HS-27A (cell line): ENCODE data around the gene THOC2.
"Not testable (repeated sequence)": the region's sequence is repeated elsewhere in the genome, so short reads cannot be mapped to it uniquely, and the experiment has no call there.

Source experiments
- DNase-seq: peaks from one replicate; pipeline ENCODE4 v3.0.0-alpha.2; 2012; ENCODE audit warnings: low read depth, missing footprints

THOC2 gene, protein sequence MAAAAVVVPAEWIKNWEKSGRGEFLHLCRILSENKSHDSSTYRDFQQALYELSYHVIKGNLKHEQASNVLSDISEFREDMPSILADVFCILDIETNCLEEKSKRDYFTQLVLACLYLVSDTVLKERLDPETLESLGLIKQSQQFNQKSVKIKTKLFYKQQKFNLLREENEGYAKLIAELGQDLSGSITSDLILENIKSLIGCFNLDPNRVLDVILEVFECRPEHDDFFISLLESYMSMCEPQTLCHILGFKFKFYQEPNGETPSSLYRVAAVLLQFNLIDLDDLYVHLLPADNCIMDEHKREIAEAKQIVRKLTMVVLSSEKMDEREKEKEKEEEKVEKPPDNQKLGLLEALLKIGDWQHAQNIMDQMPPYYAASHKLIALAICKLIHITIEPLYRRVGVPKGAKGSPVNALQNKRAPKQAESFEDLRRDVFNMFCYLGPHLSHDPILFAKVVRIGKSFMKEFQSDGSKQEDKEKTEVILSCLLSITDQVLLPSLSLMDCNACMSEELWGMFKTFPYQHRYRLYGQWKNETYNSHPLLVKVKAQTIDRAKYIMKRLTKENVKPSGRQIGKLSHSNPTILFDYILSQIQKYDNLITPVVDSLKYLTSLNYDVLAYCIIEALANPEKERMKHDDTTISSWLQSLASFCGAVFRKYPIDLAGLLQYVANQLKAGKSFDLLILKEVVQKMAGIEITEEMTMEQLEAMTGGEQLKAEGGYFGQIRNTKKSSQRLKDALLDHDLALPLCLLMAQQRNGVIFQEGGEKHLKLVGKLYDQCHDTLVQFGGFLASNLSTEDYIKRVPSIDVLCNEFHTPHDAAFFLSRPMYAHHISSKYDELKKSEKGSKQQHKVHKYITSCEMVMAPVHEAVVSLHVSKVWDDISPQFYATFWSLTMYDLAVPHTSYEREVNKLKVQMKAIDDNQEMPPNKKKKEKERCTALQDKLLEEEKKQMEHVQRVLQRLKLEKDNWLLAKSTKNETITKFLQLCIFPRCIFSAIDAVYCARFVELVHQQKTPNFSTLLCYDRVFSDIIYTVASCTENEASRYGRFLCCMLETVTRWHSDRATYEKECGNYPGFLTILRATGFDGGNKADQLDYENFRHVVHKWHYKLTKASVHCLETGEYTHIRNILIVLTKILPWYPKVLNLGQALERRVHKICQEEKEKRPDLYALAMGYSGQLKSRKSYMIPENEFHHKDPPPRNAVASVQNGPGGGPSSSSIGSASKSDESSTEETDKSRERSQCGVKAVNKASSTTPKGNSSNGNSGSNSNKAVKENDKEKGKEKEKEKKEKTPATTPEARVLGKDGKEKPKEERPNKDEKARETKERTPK (N-terminal part only)

GRCh38 chrX:123732670-123733363 is at the start of gene THOC2:
TSS of gene THOC2 (minus strand) at chrX:123733052. CDS start at chrX:123733022, 30 bp downstream.
- DNase-seq = peak; percentile 50

- DNase-seq = not testable (repeated sequence)
Observed at GRCh38 chrX:123781786-123782185, 48.9 kb upstream of the THOC2 start.

- no peak for DNase-seq
Observed at GRCh38 chrX:123779908-123780396, 47.1 kb upstream of the THOC2 start.

GRCh38 chrX:123773258-123773988 is 40.6 kb upstream of the THOC2 start:
- no peak for DNase-seq

DNA sequence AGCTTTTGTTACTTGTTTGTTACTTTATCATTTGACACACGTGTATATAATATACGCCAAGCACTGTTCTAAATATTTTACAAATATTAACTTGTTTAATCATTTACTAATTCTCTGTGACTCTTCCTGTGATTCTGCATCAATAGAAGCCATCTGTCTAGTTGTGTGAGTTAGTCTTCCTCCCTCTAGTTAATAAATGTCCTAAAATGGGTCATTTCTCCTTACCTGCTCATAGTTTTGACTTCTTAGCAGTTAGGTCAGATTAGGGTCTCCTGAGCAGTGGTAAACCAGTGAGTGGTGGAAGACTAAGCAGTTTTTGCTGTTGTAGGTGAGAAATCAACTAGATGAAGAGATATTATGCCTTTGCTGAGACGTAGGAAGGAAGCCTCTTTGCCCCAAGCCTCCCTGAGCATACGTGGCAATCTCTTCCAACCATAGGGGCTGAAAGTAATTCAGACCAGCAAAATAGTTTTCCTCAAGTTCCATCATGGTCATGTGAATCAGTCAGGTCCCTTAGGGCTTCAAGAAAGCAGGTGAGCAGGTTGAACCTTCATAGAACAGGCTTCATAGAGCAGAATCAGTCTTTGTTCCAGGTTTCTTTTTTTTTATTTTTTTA is 38.7 kb upstream of the THOC2 start:
- DNase-seq = no peak

- DNase-seq = peak; percentile 52
Observed at GRCh38 chrX:123764967-123765871, 32.4 kb upstream of the THOC2 start.

DNA sequence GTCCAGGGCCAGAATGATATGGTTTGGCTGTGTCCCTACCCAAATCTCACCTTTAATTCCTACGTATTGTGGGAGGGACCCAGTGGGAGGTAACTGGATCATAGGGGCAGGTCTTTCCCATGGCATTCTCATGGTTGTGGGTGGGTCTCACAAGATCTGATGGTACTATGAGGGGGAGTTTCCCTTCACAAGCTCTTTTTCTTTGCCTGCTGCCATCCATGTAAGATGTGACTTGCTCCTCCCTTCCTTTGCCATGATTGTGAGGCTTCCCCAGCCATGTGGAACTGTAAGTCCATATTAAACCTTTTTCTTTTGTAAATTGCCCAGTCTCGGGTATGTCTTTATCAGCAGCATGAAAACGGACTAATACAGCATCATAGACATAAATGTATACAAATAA is 27.0 kb upstream of the THOC2 start:
- DNase-seq = not testable (repeated sequence)

GRCh38 chrX:123757794-123758193 is 24.9 kb upstream of the THOC2 start:
- DNase-seq = not testable (repeated sequence)

DNA sequence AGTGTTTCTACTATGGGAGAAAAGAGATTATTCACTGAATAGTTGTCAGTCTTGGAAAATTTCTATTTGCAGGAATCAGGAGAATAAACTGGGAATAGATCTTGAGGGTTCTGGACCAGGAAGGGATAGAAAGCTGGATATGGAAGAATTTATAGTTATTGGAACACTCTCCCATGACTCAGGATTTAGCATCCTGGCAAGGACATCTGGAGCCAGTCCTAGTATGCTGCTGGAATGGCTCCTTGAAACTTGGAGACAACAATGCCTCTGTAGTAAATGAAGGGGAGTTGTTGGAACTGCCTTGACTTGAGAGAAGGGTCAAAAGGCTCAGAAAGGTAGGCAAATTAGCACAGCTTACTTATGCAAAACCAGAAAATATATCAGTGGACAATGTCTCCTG is 23.5 kb upstream of the THOC2 start:
- DNase-seq = no peak

DNA sequence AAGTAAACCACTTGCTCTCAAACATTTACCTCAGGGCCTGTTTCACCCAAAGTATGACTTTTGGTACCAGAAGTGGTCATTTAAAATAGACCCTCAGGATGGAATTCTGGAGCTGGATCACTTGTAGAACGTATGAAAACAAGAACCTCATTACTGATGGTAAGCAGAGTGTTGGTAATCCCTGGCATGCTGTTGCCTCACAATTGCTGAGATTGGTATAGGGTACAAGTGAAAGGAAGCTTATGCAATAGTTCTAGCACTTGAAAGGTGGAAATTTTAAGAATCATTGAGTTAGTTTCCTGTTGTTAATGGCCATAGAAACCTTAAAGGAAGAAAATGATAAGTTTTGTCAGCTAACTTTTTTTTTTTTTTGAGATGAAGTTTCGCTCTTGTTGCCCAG is 22.3 kb upstream of the THOC2 start:
- DNase-seq = no peak

DNA sequence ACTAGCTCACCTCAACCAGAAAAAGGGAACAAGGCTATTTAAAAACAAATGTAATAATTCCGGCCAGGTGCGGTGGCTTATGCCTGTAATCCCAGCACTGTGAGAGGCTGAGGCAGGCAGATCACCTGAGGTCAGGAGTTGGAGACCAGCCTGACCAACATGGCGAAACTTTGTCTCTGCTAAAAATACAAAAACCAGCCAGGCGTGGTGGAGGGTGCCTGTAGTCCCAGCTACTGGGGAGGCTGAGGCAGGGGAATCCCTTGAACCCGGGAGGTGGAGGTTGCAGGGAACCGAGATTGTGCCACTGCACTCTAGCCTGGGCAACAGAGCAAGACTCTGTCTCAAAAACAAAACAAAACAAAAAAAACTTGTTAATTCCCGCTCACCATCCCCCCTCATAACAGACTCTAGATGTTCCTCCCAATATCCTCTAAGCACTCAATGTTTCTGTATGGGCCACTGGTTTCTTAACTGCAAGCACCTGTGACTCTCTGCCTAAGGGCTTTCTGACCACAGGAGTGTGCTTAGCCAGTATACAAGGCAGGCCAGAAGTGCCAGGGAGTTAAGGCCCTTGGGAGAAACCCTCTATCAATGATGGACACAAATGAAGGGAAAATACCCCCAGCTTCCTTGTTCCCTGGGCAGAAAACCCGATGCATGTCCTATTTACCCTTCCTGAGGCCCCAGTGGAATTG is 21.0 kb upstream of the THOC2 start:
- no peak for DNase-seq

DNA sequence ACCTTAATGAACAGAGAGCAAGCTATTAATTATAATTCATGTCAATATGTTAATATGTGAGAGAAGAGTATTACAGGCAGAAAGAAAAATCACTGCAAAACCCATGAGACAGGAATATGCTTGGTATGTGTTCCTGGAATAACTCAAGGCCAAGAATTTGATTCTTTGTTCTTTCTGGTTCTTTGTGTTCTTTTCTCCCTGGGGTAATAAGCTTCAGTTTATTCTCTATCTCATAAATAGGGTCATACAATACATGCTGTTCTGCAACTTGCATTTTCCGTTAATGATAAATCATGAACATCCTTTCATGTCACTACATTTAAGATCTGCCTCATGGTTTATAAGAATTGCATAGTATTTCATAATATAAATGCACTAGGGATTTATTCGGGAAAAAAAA is 16.8 kb upstream of the THOC2 start:
- DNase-seq = no peak

- DNase-seq = no peak
Observed at GRCh38 chrX:123745511-123745910, 12.7 kb upstream of the THOC2 start.

- no peak for DNase-seq
Observed at GRCh38 chrX:123743312-123743711, 10.5 kb upstream of the THOC2 start.

DNA sequence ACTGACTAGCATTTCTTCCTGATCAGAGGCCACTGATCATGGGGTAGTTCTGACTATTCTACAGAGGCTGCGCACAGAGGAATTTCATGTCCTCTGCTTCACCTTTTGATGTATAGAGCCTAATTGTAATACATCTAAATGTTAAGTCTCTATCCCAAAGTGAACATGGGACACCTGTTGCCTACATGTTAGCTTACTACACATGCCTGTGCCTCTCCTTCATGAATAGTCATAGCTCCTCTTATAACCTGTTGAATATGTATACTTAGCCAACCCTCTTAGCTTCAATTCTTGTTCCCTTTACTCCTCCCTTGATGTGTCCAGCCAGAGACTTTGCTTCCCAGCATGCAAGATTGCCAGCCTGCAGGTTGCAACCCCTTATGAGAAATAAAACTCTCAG is 9.6 kb upstream of the THOC2 start:
- no peak for DNase-seq

GRCh38 chrX:123740536-123740935 is 7.7 kb upstream of the THOC2 start:
- no peak for DNase-seq

- no peak for DNase-seq
Observed at GRCh38 chrX:123740006-123740405, 7.2 kb upstream of the THOC2 start.

DNA sequence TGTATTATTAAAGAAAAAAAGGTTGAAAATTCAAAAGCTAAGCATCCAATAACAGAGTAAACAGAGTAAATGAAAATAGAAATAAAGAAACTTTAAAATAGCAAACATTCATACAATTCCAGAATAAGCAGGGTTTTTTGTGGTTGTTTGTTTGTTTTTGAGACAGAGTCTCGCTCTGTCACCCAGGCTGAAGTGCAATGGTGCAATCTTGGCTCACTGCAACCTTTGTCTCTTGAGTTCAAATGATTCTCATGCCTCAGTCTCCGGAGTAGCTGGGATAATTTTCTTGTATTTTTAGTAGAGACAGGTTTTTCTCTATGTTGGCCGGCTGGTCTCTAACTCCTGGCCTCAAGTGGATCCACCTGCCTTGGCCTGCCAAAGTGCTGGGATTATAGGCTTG is 6.6 kb upstream of the THOC2 start:
- DNase-seq = no peak
